ENCODE results near the gene NFU1. TPM values are rescaled to one million over a fixed set of nuclear protein-coding genes. Genes with fewer than 3 reads are reported as not detected.

Gene NFU1
- total and polyA plus RNA-seq, 2 of the 4 experiments (the other 2 are of a cell fraction): 24.0 to 32.4 TPM

DNA sequence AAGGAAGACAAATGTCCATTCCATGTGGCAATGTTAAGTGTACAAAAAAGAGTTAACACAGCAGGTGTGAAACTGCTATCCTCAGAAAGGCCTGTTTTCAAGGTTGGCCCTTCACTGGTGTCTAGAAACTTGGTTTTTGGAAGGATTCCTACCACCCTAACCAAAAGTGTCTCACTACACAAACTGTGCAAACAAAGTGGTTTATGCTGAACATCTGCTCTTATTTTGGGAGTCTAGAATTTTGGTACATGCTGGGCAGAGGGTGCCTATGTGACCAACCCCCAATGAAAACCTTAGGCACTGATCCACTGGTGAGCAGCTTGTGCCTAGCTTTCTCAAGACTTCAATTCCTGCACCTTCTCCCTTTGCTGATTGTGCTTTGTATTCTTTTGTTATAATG is 64.5 kb downstream of the NFU1 start:
- no peak overlapping the region for H3K4ac ChIP-seq (ENCODE audit: low read depth, low read length)
- ChIA-PET POLR2A (ENCODE audit: unreplicated experiment) (no interaction called here), CTCF (interaction anchor here (0.6 kb wide), 1 partner anchor 471 kb away, joined by 3 read pairs; no protein-coding TSS in a partner anchor)
- H3K56ac ChIP-seq (ENCODE audit: extremely low read depth, insufficient read depth, low read length): no peak overlapping the region
- H3K18ac ChIP-seq (ENCODE audit: low read depth, low read length): no peak overlapping the region
- H3K9me3 ChIP-seq (ENCODE audit: control insufficient read depth, insufficient read depth, low read length): no peaks in the 10 kb centered on the region
- H2AK9ac ChIP-seq (replicated peaks; ENCODE audit: low read depth, low read length, poor library complexity): no peak overlapping the region
- H3K14ac ChIP-seq (replicated peaks; ENCODE audit: low read depth, low read length): no peak overlapping the region
- H4K91ac ChIP-seq (ENCODE audit: insufficient read depth, low read depth, low read length): no peak overlapping the region
- no peak overlapping the region for H2AK5ac ChIP-seq (ENCODE audit: low read depth, low read length)
- no peak for ATAC-seq (ENCODE audit: low read depth)
- H4K8ac ChIP-seq (ENCODE audit: low read depth in 2 of 2, low read length in 2 of 2): no peak overlapping the region
- H3K79me1 ChIP-seq (ENCODE audit: low read depth in 1 of 2, low read length in 2 of 2): peaks cover 31 to 61% of the 10 kb centered on the region in 2 experiments
- no peak overlapping the region for H3K4me3 ChIP-seq (ENCODE audit: insufficient read depth, low read depth, low read length)
- H3K23ac ChIP-seq (ENCODE audit: low read depth, low read length): peak overlapping the region; percentile 59
- in situ Hi-C loops (cut with MboI; ENCODE audit: low sequenced_read_pairs): no loop called here
- no peak overlapping the region for H2BK20ac ChIP-seq (ENCODE audit: low read depth, low read length)
- H3K27me3 ChIP-seq (ENCODE audit: control insufficient read depth, insufficient read depth, low read length): no peaks in the 10 kb centered on the region
- no peak overlapping the region for H3K4me2 ChIP-seq (ENCODE audit: low read depth, low read length)
- dilution Hi-C loops (cut with HindIII; ENCODE audit: low sequenced_read_pairs, unreplicated experiment): no loop called here
- TF ChIP-seq MAZ (IDR thresholded peaks at IDR 0.05; ENCODE audit: borderline replicate concordance, low read depth, low read length) (no peak), FOS (IDR thresholded peaks at IDR 0.05; ENCODE audit: low read depth, low read length) (no peak)
- no TSS peak for BruUV-seq (replicated peaks)
- peaks cover 10% of the 10 kb centered on the region for H3K9me1 ChIP-seq (ENCODE audit: insufficient read depth, low read length)
- no peak for DNase-seq
- H3K36me3 ChIP-seq (ENCODE audit: control insufficient read depth, insufficient read depth, low read length): peaks cover 41% of the 10 kb centered on the region
- H3K9ac ChIP-seq (ENCODE audit: low read depth, low read length): no peak overlapping the region
- H2BK15ac ChIP-seq (ENCODE audit: low read depth, low read length): no peak overlapping the region
- H3K4me1 ChIP-seq (ENCODE audit: control insufficient read depth, insufficient read depth, low read length): no peaks in the 10 kb centered on the region
- no peak overlapping the region for H4K5ac ChIP-seq (ENCODE audit: low read depth, low read length)
- peaks cover 52% of the 10 kb centered on the region for H4K20me1 ChIP-seq (ENCODE audit: insufficient read depth, low read length)
- intact Hi-C loops (cut with micrococcal nuclease): no loop called here
- H2BK5ac ChIP-seq (ENCODE audit: low read depth, low read length, poor library complexity, severe bottlenecking): no peak overlapping the region
- no peak overlapping the region for H2BK120ac ChIP-seq (ENCODE audit: low read depth, low read length)
- no peak overlapping the region for H3K27ac ChIP-seq (ENCODE audit: insufficient read depth, low read length)
- H2AFZ ChIP-seq (replicated peaks; ENCODE audit: low read length, poor library complexity): no peak overlapping the region
